HFFc6 (cell line): Measurements from ENCODE around the gene BRAF. TPM values are rescaled to one million over a fixed set of nuclear protein-coding genes. Genes with fewer than 3 reads are reported as not detected.
"Not testable (repeated sequence)": the region's sequence is repeated elsewhere in the genome, so short reads cannot be mapped to it uniquely, and the experiment has no call there.

Source experiments
- DNase-seq: peaks from one replicate; pipeline ENCODE4 v3.0.0-alpha.2; 2018
- H3K27ac Mint-ChIP-seq: 2 replicates; pipeline ENCODE4 v1.8.0; 2020; ENCODE audit warnings: mild to moderate bottlenecking, mixed read lengths
- H3K27me3 Mint-ChIP-seq: 2 replicates; pipeline ENCODE4 v1.8.0; 2021; ENCODE audit warnings: mild to moderate bottlenecking, moderate library complexity, mixed read lengths; ENCODE audit not compliant: insufficient read depth
- H3K36me3 Mint-ChIP-seq: 2 replicates; pipeline ENCODE4 v1.8.0; 2021; ENCODE audit warnings: low read depth, mixed read lengths
- H3K4me1 Mint-ChIP-seq: 2 replicates; pipeline ENCODE4 v1.8.0; 2020; ENCODE audit warnings: low read depth, mixed read lengths
- H3K4me3 Mint-ChIP-seq: 2 replicates; pipeline ENCODE4 v1.8.0; 2020; ENCODE audit warnings: mild to moderate bottlenecking, moderate library complexity, mixed read lengths
- H3K9me3 Mint-ChIP-seq: 2 replicates; pipeline ENCODE4 v1.8.0; 2020; ENCODE audit warnings: mild to moderate bottlenecking, mixed read lengths
- total RNA-seq, 6 experiments: library from RNA; stranded (reverse); fragmentation: NEBNext Ultra II Directional; extraction: Animal tissue kit (Norgen Biotek cat#: 25700); gene quantifications; 2 replicates in 1 of 6; 3 replicates in 5 of 6; pipeline ENCODE4 v1.2.3, GENCODE V29; 2021
- TF ChIP-seq, protein P1 (sequence below): fragments of 200-600 bp; sonication (generic); IDR thresholded peaks from 2 replicates; pipeline ENCODE4 v1.5.0; 2021; ENCODE audit warnings: antibody characterized with exemption, mild to moderate bottlenecking

BRAF gene
- total RNA-seq, 6 experiments from 2014 or later, result 20.3 to 24.2 (median 22.8) TPM

DNA sequence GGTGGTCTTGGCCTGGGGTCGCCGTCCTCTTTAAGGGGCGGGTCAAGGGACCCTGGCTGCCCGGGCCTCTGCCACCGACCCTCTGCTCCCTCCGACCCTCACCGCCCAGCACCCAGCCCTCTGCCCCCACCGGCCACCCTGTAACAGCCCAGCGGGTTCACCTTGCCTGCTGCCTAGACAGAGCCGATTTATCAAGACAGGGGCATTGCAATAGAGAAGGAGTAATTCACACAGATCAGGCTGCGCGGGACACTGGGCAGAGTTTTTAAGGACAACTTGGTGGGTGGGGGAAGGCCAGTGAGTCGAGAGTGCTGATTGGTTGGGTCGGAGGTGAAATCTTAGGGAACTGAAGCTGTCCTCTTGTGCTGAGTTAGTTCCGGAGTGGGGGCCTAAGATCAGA, 252.8 kb downstream of the BRAF start:
- H3K9me3 Mint-ChIP-seq, result no peaks in the 10 kb centered on the region
- DNase-seq, result no peak
- H3K4me1 Mint-ChIP-seq, result peaks cover 29% of the 10 kb centered on the region
- H3K27ac Mint-ChIP-seq, result no peak overlapping the region
- H3K27me3 Mint-ChIP-seq, result peaks cover 2% of the 10 kb centered on the region
- TF ChIP-seq, protein P1, sequence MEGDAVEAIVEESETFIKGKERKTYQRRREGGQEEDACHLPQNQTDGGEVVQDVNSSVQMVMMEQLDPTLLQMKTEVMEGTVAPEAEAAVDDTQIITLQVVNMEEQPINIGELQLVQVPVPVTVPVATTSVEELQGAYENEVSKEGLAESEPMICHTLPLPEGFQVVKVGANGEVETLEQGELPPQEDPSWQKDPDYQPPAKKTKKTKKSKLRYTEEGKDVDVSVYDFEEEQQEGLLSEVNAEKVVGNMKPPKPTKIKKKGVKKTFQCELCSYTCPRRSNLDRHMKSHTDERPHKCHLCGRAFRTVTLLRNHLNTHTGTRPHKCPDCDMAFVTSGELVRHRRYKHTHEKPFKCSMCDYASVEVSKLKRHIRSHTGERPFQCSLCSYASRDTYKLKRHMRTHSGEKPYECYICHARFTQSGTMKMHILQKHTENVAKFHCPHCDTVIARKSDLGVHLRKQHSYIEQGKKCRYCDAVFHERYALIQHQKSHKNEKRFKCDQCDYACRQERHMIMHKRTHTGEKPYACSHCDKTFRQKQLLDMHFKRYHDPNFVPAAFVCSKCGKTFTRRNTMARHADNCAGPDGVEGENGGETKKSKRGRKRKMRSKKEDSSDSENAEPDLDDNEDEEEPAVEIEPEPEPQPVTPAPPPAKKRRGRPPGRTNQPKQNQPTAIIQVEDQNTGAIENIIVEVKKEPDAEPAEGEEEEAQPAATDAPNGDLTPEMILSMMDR, result no peak
- peak overlapping the region; percentile 74 for H3K4me3 Mint-ChIP-seq
- H3K36me3 Mint-ChIP-seq, result no peaks in the 10 kb centered on the region

DNA sequence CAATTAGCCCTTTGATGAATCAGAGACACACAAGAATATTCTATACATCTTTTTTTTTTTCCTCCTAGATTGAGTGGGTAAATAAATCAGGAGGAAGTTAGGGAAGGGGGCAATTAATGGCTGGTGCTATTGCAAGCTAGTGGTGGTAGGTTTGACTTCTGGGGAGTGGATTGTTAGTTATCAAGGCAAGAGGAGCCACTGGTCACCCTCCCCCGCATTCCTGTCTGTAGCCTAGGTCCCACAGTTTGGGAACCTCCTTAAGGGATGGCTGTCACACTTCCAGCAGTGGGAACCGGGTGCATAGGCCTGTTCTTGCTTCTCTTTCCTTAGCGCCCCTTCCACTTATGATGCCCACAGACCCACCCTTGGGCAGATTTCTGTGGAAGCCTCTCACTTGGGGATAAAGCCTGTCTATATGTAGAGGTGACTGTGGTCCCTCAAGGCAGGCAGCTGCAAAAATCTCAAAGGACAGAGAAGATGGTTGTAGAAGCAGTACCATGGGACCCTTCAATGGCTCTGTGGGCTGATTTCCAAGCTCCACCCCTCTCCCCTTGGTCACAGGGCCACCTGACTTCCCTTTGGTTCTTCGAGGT, 254.3 kb downstream of the BRAF start:
- TF ChIP-seq, protein P1, result no peak
- Mint-ChIP-seq H3K27ac (no peak overlapping the region), H3K36me3 (no peaks in the 10 kb centered on the region), H3K27me3 (peaks cover 9% of the 10 kb centered on the region), H3K4me1 (peaks cover 26% of the 10 kb centered on the region), H3K4me3 (no peak overlapping the region), H3K9me3 (no peaks in the 10 kb centered on the region)
- DNase-seq, result no peak

DNA sequence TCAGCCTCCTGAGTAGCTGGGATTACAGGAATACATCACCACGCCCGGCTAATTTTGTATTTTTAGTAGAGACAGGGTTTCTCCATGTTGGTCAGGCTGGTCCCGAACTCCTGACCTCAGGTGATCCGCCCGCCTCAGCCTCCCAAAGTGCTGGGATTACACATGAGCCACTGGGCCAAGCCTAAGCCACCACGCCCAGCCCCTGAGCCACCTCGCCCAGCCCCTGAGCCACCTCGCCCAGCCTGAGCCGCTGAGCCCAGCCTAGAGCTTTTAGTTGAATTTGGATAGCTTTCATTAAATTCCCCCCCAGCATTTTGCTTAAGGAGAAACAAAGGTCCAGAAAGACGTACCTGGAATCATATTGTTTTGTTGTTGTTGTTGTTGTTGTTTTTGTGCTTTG, 254.9 kb downstream of the BRAF start:
- peaks cover 20% of the 10 kb centered on the region for H3K4me1 Mint-ChIP-seq
- not testable (repeated sequence) for H3K9me3 Mint-ChIP-seq, H3K27ac Mint-ChIP-seq, H3K4me3 Mint-ChIP-seq, DNase-seq, H3K36me3 Mint-ChIP-seq
- H3K27me3 Mint-ChIP-seq, result peaks cover 15% of the 10 kb centered on the region

DNA sequence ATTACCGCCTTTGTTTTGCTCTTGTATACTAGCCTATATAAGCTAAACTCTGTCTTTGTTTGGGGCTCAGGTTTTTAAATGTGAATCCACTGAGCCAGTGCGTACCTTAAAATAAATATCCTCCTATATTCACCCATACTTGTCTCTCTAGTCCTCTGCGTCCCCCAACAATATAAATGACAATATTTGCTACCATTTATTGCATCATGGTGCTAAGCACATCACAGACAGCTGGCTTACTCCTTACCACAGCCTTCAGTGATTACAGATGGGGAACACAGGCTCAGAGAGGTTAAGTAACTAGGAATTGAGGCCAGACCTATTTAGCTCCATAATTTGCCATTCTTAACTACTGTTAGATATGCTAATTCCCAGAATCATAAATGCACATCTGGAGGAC, 255.4 kb downstream of the BRAF start:
- H3K27me3 Mint-ChIP-seq, result peaks cover 18% of the 10 kb centered on the region

More for the DNA sequence above, 255.4 kb downstream of the BRAF start:
- TF ChIP-seq, protein P1, result no peak
- no peak for DNase-seq
- Mint-ChIP-seq H3K36me3 (no peaks in the 10 kb centered on the region), H3K27ac (no peak overlapping the region), H3K9me3 (no peaks in the 10 kb centered on the region), H3K4me3 (no peak overlapping the region), H3K4me1 (peaks cover 15% of the 10 kb centered on the region)

Other genes starting within 250 kb of the BRAF start
- gene NDUFB2, start 228.2 kb downstream of the BRAF start, total RNA-seq, result 100 to 1,000 TPM; 176 to 254 (median 205) TPM
- 10 to 100 TPM; 61.7 to 78.9 (median 68.1) TPM for gene MRPS33, start 90.0 kb upstream of the BRAF start, total RNA-seq
- 1 to 10 TPM; 2.8 to 8.4 (median 6.6) TPM for gene TMEM178B, start 149.1 kb upstream of the BRAF start, total RNA-seq